Upper lobe of left lung (tissue), 6 donors: Measurements from ENCODE around the gene CTDNEP1. TPM values are rescaled to one million over a fixed set of nuclear protein-coding genes. Genes with fewer than 3 reads are reported as not detected.

Experiments
- ATAC-seq, 2 donors: fragments of 200-7000 bp; cut with Tn5 transposase; one replicate each; pipeline ENCODE4 v1.9.1; 2022; ENCODE audit warnings: mild to moderate bottlenecking in 2 of 2, moderate library complexity in 2 of 2; ENCODE audit not compliant: low FRiP score in 2 of 2
- DNase-seq, 2 donors: peaks; one replicate each; pipeline ENCODE4 v3.0.0-alpha.2; 2019 to 2020
- H3K27ac ChIP-seq, 4 donors: fragments of 200-600 bp; sonication (generic); one replicate each; pipeline ENCODE4 v1.5.1; 2016 to 2019
- H3K27me3 ChIP-seq, 4 donors: fragments of 200-600 bp; sonication (generic); one replicate each; pipeline ENCODE4 v1.5.1; 2017 to 2019
- H3K36me3 ChIP-seq, 4 donors: fragments of 200-600 bp; sonication (generic); one replicate each; pipeline ENCODE4 v1.5.1; 2016 to 2019
- H3K4me1 ChIP-seq, 4 donors: fragments of 200-600 bp; sonication (generic); one replicate each; pipeline ENCODE4 v1.5.1; 2018 to 2019
- H3K4me3 ChIP-seq, 4 donors: fragments of 200-600 bp; sonication (generic); one replicate each; pipeline ENCODE4 v1.5.1; 2017 to 2019; ENCODE audit warnings: mild to moderate bottlenecking in 2 of 4, moderate library complexity in 1 of 4
- H3K9me3 ChIP-seq, 4 donors: fragments of 200-600 bp; sonication (generic); one replicate each; pipeline ENCODE4 v1.5.1; 2018 to 2019
- CTCF ChIP-seq, 6 experiments: fragments of 450-650 bp in 4 of 6; fragments of 200-600 bp in 2 of 6; sonication (generic) in 2 of 6; IDR thresholded peaks; one replicate each; pipeline ENCODE4 v1.5.1; 2016 to 2019; ENCODE audit warnings: antibody characterized with exemption in 6 of 6
- EP300 ChIP-seq, 4 donors: sonication (generic); formaldehyde crosslinking; IDR thresholded peaks; one replicate each; pipeline ENCODE4 v1.5.1; 2017; ENCODE audit warnings: antibody characterized with exemption in 4 of 4, control low read depth in 2 of 4
- POLR2A ChIP-seq, 4 donors: fragments of 450-650 bp; IDR thresholded peaks; one replicate each; pipeline ENCODE4 v1.5.1; 2016 to 2017; ENCODE audit warnings: antibody characterized with exemption in 4 of 4, mild to moderate bottlenecking in 2 of 4
- POLR2AphosphoS5 ChIP-seq, 2 donors: sonication (generic); formaldehyde crosslinking; IDR thresholded peaks; one replicate each; pipeline ENCODE4 v1.5.1; 2017; ENCODE audit warnings: antibody characterized with exemption in 2 of 2
- WGBS, 2 donors: methylation state at CpG; one replicate each; pipeline ENCODE4 v1.1.5; 2017 to 2018; 5-methylcytosine and 5-hydroxymethylcytosine counted together
- total RNA-seq, 6 donors: library from RNA; depleted of rRNA in 4 of 6; stranded (reverse); fragments of >200 nt in 4 of 6; gene quantifications; one replicate each; pipeline versions ENCODE4 v1.1.0 to v1.2.1, GENCODE V29; 2016 to 2021
- donor health status: DM: no; HTN: no; CAD: no; lungs with moderate emphysema.
- donor health status: DM: no; HTN: yes; CAD: no; lungs with severe emphysema.

CTDNEP1 gene
- total RNA-seq, 6 donors from 2014 or later: 62.9 to 139 (median 75.0) TPM

GRCh38 chr17:7211491-7212273, 39.9 kb downstream of the CTDNEP1 start:
- no peak for TF ChIP-seq CTCF (IDR thresholded peaks at IDR 0.05)
- TF ChIP-seq POLR2A (IDR thresholded peaks at IDR 0.05): no peak
- TF ChIP-seq EP300 (IDR thresholded peaks at IDR 0.05): no peak
- no peak for TF ChIP-seq POLR2AphosphoS5 (IDR thresholded peaks at IDR 0.05)
- DNase-seq (no peak), ATAC-seq (no peak)
- 49 to 59% methylated on average over 30 to 31 of the region's 37 CpGs for WGBS, 2 donors
- Histone ChIP-seq H3K36me3 (no peaks in the 10 kb centered on the region), H3K4me1 (peaks cover 25 to 33% (median 26%) of the 10 kb centered on the region in 4 donors), H3K27me3 (no peaks in the 10 kb centered on the region), H3K4me3 (no peak overlapping the region), H3K27ac (no peak overlapping the region), H3K9me3 (no peaks in the 10 kb centered on the region)

DNA sequence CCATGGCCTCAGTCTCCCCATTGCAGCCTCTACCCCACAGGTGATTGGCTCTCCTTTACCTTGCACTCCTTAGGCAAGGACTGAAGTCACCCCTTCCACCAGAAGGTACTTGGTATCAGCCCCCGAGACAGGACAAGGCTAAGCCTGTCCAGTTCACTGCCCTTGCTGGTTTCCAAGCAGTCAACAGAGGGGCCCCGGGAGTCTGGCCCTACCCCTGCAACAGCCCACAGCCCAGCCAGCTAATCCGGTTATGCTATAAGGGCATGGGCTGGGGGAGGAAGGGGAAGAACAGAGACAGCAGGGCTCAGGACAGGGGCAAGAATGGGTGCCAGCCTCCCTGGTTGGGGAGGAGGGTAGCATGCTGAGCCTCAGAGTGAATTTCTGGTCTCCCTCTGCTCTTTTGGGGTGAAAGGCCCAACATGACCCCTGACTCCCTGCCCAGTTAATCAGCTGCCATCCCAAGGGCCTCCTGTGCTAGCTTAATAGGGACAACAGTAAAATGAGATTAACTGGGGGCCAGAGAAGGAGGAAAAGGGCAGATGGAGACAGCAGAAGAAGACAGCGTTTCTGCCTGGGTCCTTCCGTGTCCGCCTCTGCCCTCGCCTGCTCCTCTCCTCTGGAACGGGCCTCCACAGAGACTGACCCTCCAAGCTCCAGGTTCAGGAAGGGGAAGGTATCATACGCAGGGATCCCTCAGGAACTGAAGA, 42.6 kb downstream of the CTDNEP1 start:
- DNase-seq (no peak), ATAC-seq (no peak)
- Histone ChIP-seq H3K4me3 (no peak overlapping the region), H3K36me3 (no peaks in the 10 kb centered on the region), H3K27ac (no peak overlapping the region), H3K9me3 (no peaks in the 10 kb centered on the region), H3K27me3 (no peaks in the 10 kb centered on the region), H3K4me1 (peaks cover 15 to 24% (median 16%) of the 10 kb centered on the region in 4 donors)
- no peak for TF ChIP-seq EP300 (IDR thresholded peaks at IDR 0.05)
- TF ChIP-seq POLR2AphosphoS5 (IDR thresholded peaks at IDR 0.05): no peak
- TF ChIP-seq POLR2A (IDR thresholded peaks at IDR 0.05): no peak
- TF ChIP-seq CTCF (IDR thresholded peaks at IDR 0.05): no peak
- 81 to 90% methylated on average over 9 of the region's 9 CpGs for WGBS, 2 donors

GRCh38 chr17:7208027-7208571, 43.4 kb downstream of the CTDNEP1 start:
- Histone ChIP-seq H3K36me3 (peaks cover 0 to 8% (median 4%) of the 10 kb centered on the region in 4 donors), H3K27ac (no peak overlapping the region), H3K4me1 (peaks cover 10 to 18% (median 13%) of the 10 kb centered on the region in 4 donors), H3K27me3 (no peaks in the 10 kb centered on the region), H3K4me3 (no peak overlapping the region), H3K9me3 (no peaks in the 10 kb centered on the region)
- 70 to 77% methylated on average over 16 to 21 of the region's 21 CpGs for whole genome bisulfite sequencing, 2 donors
- DNase-seq (peak in 1 of 2 donors; percentile 81), ATAC-seq (no peak)
- TF ChIP-seq EP300 (IDR thresholded peaks at IDR 0.05) (no peak), POLR2AphosphoS5 (IDR thresholded peaks at IDR 0.05) (no peak), CTCF (IDR thresholded peaks at IDR 0.05) (no peak), POLR2A (IDR thresholded peaks at IDR 0.05) (no peak)

- no peak overlapping the region for H3K27ac ChIP-seq
- no peak for ATAC-seq
- TF ChIP-seq POLR2A (IDR thresholded peaks at IDR 0.05) (no peak), EP300 (IDR thresholded peaks at IDR 0.05) (no peak), POLR2AphosphoS5 (IDR thresholded peaks at IDR 0.05) (no peak)
- peaks cover 3 to 15% (median 11%) of the 10 kb centered on the region in 4 donors for H3K36me3 ChIP-seq
- H3K4me3 ChIP-seq: no peak overlapping the region
- H3K9me3 ChIP-seq: no peaks in the 10 kb centered on the region
- H3K4me1 ChIP-seq: peaks cover 10 to 18% (median 13%) of the 10 kb centered on the region in 4 donors
- 87 to 89% methylated on average over 23 to 24 of the region's 24 CpGs for WGBS, 2 donors
- no peaks in the 10 kb centered on the region for H3K27me3 ChIP-seq
- DNase-seq: no peak
Measured at GRCh38 chr17:7207120-7208001, 44.2 kb downstream of the CTDNEP1 start.
